Measurements from ENCODE around the gene SLC9A2.

DNA sequence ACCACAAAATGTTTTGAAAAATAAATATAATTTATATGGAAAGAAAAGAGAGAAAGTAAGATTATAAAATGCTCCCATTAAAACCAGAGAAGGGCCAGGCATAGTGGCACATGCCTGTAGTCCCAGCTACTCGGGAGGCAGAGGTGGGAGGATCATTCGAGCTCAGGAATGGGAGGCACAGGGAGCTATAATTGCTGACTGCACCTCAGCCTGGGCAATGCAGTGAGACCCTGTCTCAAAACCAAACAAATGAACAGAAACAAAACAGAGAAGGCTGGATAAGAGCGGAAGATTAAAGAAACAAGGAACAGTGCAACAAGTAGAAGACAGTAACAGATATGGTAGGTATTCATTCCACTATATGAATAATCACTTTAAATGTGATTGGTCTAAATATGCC lies 123.9 kb downstream of the SLC9A2 start:
- TF ChIP-seq CTCF (conservative IDR thresholded peaks at IDR 0.05) (no peak), ZFX (IDR thresholded peaks at IDR 0.05) (no peak)
